Immature natural killer cell (primary cell): Measurements from ENCODE around the gene RGL3. TPM values are rescaled to one million over a fixed set of nuclear protein-coding genes. Genes with fewer than 3 reads are reported as not detected.
A peak's percentile ranks its signal among the peaks of the same experiment; 100 is the strongest.

Source experiments
- DNase-seq, 3 donors: peaks; one replicate each; pipeline ENCODE4 v3.0.0; 2022; ENCODE audit warnings: mixed read lengths in 1 of 3
- H3K27ac Mint-ChIP-seq, 6 donors: one replicate each; pipeline ENCODE4 v1.8.0; 2020; ENCODE audit warnings: mixed read lengths in 6 of 6, mild to moderate bottlenecking in 5 of 6, inconsistent platforms in 4 of 6, moderate library complexity in 3 of 6
- H3K27me3 Mint-ChIP-seq, 3 donors: one replicate each; pipeline ENCODE4 v1.8.0; 2020 to 2021; ENCODE audit warnings: low read depth in 3 of 3, mild to moderate bottlenecking in 3 of 3, mixed read lengths in 3 of 3, moderate library complexity in 3 of 3, inconsistent platforms in 1 of 3
- H3K36me3 Mint-ChIP-seq, 3 donors: one replicate each; pipeline ENCODE4 v1.8.0; 2020; ENCODE audit warnings: mixed read lengths in 3 of 3, inconsistent platforms in 2 of 3, mild to moderate bottlenecking in 2 of 3
- H3K4me1 Mint-ChIP-seq, 2 donors: one replicate each; pipeline ENCODE4 v1.8.0; 2020; ENCODE audit warnings: inconsistent platforms in 2 of 2, mild to moderate bottlenecking in 2 of 2, mixed read lengths in 2 of 2, moderate library complexity in 1 of 2
- H3K4me3 Mint-ChIP-seq, 5 donors: one replicate each; pipeline ENCODE4 v1.8.0; 2020; ENCODE audit warnings: mild to moderate bottlenecking in 5 of 5, mixed read lengths in 5 of 5, inconsistent platforms in 3 of 5, moderate library complexity in 3 of 5
- H3K9me3 Mint-ChIP-seq, 6 donors: one replicate each; pipeline ENCODE4 v1.8.0; 2020; ENCODE audit warnings: mild to moderate bottlenecking in 6 of 6, mixed read lengths in 6 of 6, inconsistent platforms in 4 of 6, moderate library complexity in 3 of 6
- polyA plus RNA-seq, 3 donors: library from polyadenylated mRNA; unstranded; fragments of 300-500 nt; fragmentation: Illumina TruSeq; gene quantifications; one replicate each; pipeline ENCODE4 v1.2.3, GENCODE V29; 2021

Gene RGL3
- polyA plus RNA-seq, 3 donors from 2014 or later: not detected

DNA sequence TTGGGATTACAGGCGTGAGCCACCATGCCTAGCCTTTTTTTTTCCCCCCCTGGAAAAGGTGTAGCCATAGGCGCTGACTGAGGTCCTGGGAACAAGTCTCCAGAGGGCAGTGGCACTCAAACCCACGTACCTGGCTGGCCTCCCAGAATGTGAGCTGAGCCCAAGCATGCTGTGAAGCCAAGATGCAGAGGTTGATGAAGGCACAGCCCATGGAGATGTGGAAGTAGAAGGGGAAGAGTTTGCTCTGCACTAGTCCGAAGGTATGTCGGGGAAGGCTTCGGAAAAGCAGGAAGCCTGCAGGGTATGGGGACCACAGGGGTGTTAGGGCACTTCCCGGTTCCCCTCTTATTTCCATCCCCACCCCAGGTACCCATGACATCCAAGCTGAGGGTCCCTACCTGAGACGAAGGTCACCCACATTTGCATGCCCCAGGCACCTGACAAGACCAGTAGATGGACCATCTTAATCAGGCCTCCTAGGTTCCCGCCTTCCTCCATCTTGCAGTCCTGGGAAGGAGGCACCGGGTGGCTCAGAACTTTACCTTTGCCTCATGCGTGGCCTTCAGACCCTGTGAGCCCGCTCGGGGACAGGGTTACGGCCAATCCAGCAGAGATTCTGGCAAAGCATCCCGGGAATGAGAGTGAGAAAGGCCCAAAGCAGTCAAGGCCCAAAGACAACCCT lies 73.9 kb downstream of the RGL3 start:
- Mint-ChIP-seq H3K4me3 (peak overlapping the region; percentile 98 to 99 (median 98)), H3K27ac (peak overlapping the region; percentile 91 to 98 (median 93)), H3K27me3 (peaks cover 8% of the 10 kb centered on the region in 3 donors), H3K9me3 (peaks cover 0 to 6% (median 0%) of the 10 kb centered on the region in 6 donors), H3K36me3 (peaks cover 7 to 9% (median 9%) of the 10 kb centered on the region in 3 donors), H3K4me1 (peaks cover 28% of the 10 kb centered on the region in 2 donors)
- DNase-seq: no peak

Other genes with a start within 250 kb of the RGL3 start
- gene KANK2, start 221.8 kb downstream of the RGL3 start, polyA plus RNA-seq: under 1 TPM in 2 of 3 donors, not detected in 1; 0.08 to 0.57 TPM
- not detected for gene ANGPTL8, start 179.7 kb downstream of the RGL3 start, polyA plus RNA-seq
- not detected for gene DOCK6, start 156.8 kb downstream of the RGL3 start, polyA plus RNA-seq
- not detected for gene TSPAN16, start 123.2 kb downstream of the RGL3 start, polyA plus RNA-seq
- gene RAB3D, start 79.7 kb downstream of the RGL3 start, polyA plus RNA-seq: 1 to 10 TPM; 1.6 to 2.9 (median 2.2) TPM
- 10 to 100 TPM; 73.3 to 91.2 (median 81.4) TPM for gene TMEM205, start 73.0 kb downstream of the RGL3 start, polyA plus RNA-seq
- 10 to 100 TPM; 26.5 to 32.4 (median 28.8) TPM for gene CCDC159, start 72.8 kb downstream of the RGL3 start, polyA plus RNA-seq
- 1 to 10 TPM; 1.2 to 2.7 (median 1.8) TPM for gene PLPPR2, start 63.9 kb downstream of the RGL3 start, polyA plus RNA-seq
- 1 to 10 TPM; 7.0 to 8.7 (median 8.3) TPM for gene SWSAP1, start 44.6 kb downstream of the RGL3 start, polyA plus RNA-seq
- 1 to 10 TPM; 3.6 to 5.8 (median 5.4) TPM for gene EPOR, start 35.0 kb downstream of the RGL3 start, polyA plus RNA-seq
- gene ODAD3, start 15.8 kb upstream of the RGL3 start, polyA plus RNA-seq: not detected
- 10 to 100 TPM; 13.7 to 75.6 (median 28.4) TPM for gene PRKCSH, start 16.3 kb upstream of the RGL3 start, polyA plus RNA-seq
- gene ELAVL3, start 61.7 kb upstream of the RGL3 start, polyA plus RNA-seq: not detected
- 1 to 10 TPM in 2 of 3 donors, under 1 TPM in 1; 0.78 to 3.3 (median 1.1) TPM for gene ZNF653, start 86.5 kb upstream of the RGL3 start, polyA plus RNA-seq
- 10 to 100 TPM; 25.6 to 29.4 (median 26.2) TPM for gene ECSIT, start 109.8 kb upstream of the RGL3 start, polyA plus RNA-seq
- gene CNN1, start 119.5 kb upstream of the RGL3 start, polyA plus RNA-seq: not detected
- gene ELOF1, start 139.9 kb upstream of the RGL3 start, polyA plus RNA-seq: 100 to 1,000 TPM in 1 of 3 donors, 10 to 100 TPM in 2; 88.4 to 102 (median 98.3) TPM
- 10 to 100 TPM; 10.9 to 14.0 (median 13.9) TPM for gene ACP5, start 158.3 kb upstream of the RGL3 start, polyA plus RNA-seq
- 1 to 10 TPM; 6.1 to 9.6 (median 6.9) TPM for gene ZNF627, start 178.2 kb upstream of the RGL3 start, polyA plus RNA-seq